Activated CD4-positive, alpha-beta T cell treated with anti-CD3 and anti-CD28 coated beads, Interleukin-2, amount 50 U/mL, for 16 hours (primary cell): Measurements from ENCODE around the gene PLXNA4.

ENCODE experiments used
- DNase-seq: peaks from one replicate; pipeline ENCODE4 v3.0.0-alpha.2; 2020

Gene PLXNA4

GRCh38 chr7:132527467-132528410 is 48.5 kb downstream of the PLXNA4 start:
- no peak for DNase-seq

- DNase-seq = peak; percentile 36
These were observed 50.0 kb downstream of the PLXNA4 start for GRCh38 chr7:132526111-132526740.

GRCh38 chr7:132521423-132521822 is 54.8 kb downstream of the PLXNA4 start:
- no peak for DNase-seq

- DNase-seq = no peak
These were observed 55.5 kb downstream of the PLXNA4 start for GRCh38 chr7:132520591-132521280.

- DNase-seq = no peak
These were observed 56.3 kb downstream of the PLXNA4 start for GRCh38 chr7:132519936-132520335.

- no peak for DNase-seq
These were observed 57.5 kb downstream of the PLXNA4 start for GRCh38 chr7:132518839-132519173.

GRCh38 chr7:132518102-132518838 is 58.0 kb downstream of the PLXNA4 start:
- DNase-seq = peak; percentile 12

GRCh38 chr7:132516042-132516840 is 60.0 kb downstream of the PLXNA4 start:
- no peak for DNase-seq

- no peak for DNase-seq
These were observed 61.1 kb downstream of the PLXNA4 start for GRCh38 chr7:132515181-132515580.

GRCh38 chr7:132514430-132514829 is 61.8 kb downstream of the PLXNA4 start:
- DNase-seq = no peak

GRCh38 chr7:132511921-132512320 is 64.3 kb downstream of the PLXNA4 start:
- no peak for DNase-seq

GRCh38 chr7:132511387-132511786 is 64.9 kb downstream of the PLXNA4 start:
- no peak for DNase-seq

GRCh38 chr7:132509643-132510042 is 66.6 kb downstream of the PLXNA4 start:
- no peak for DNase-seq

GRCh38 chr7:132508724-132509353 is 67.4 kb downstream of the PLXNA4 start:
- no peak for DNase-seq

- DNase-seq = no peak
These were observed 71.4 kb downstream of the PLXNA4 start for GRCh38 chr7:132504852-132505251.

- no peak for DNase-seq
These were observed 72.2 kb downstream of the PLXNA4 start for GRCh38 chr7:132504071-132504470.

- no peak for DNase-seq
These were observed 72.9 kb downstream of the PLXNA4 start for GRCh38 chr7:132503415-132503814.

GRCh38 chr7:132501956-132502355 is 74.3 kb downstream of the PLXNA4 start:
- DNase-seq = no peak

GRCh38 chr7:132500727-132501440 is 75.4 kb downstream of the PLXNA4 start:
- DNase-seq = no peak

- DNase-seq = no peak
These were observed 76.8 kb downstream of the PLXNA4 start for GRCh38 chr7:132499487-132499886.

- DNase-seq = no peak
These were observed 77.2 kb downstream of the PLXNA4 start for GRCh38 chr7:132499065-132499464.
